Common myeloid progenitor, CD34-positive (primary cell): ENCODE measurements around the gene CCDC9B.

Experiments used
- CTCF ChIA-PET: fragments of 350-600 bp; sonication (Branson Sonifier 250); formaldehyde crosslinking; loops from one replicate; lab custom pipeline; 2021; ENCODE audit warnings: antibody characterized with exemption; lab: Charles Lee
- POLR2A ChIA-PET: fragments of 350-600 bp; sonication (Branson Sonifier 250); formaldehyde crosslinking; loops from one replicate; lab custom pipeline; 2021; ENCODE audit warnings: antibody characterized with exemption; lab: Charles Lee
- DNase-seq, 3 donors: peaks; one replicate each; pipeline versions ENCODE4 v3.0.0 to v3.0.0-alpha.2; 2013
- H3K27ac ChIP-seq, 2 experiments: 1 replicate in 1 of 2; 2 replicates in 1 of 2; pipeline ENCODE4 v1.7.0; 2013; ENCODE audit warnings: inconsistent platforms in 2 of 2, low read length in 2 of 2, mild to moderate bottlenecking in 2 of 2, low read depth in 1 of 2, moderate library complexity in 1 of 2; ENCODE audit not compliant: severe bottlenecking in 2 of 2, insufficient read depth in 1 of 2, poor library complexity in 1 of 2
- H3K27me3 ChIP-seq, 5 experiments: replicated peaks in 2 of 5; 1 replicate in 3 of 5; 2 replicates in 2 of 5; pipeline versions ENCODE4 v1.6.1 to v1.7.0; 2013; ENCODE audit warnings: low read length in 4 of 5, mild to moderate bottlenecking in 2 of 5, moderate library complexity in 2 of 5, inconsistent platforms in 1 of 5; ENCODE audit not compliant: insufficient read depth in 5 of 5, control insufficient read depth in 4 of 5
- H3K36me3 ChIP-seq, 4 experiments: 1 replicate in 2 of 4; 2 replicates in 2 of 4; pipeline versions ENCODE4 v1.6.1 to v1.7.0; 2013; ENCODE audit warnings: low read length in 3 of 4, control low read depth in 1 of 4, mild to moderate bottlenecking in 1 of 4; ENCODE audit not compliant: control insufficient read depth in 4 of 4, insufficient read depth in 4 of 4
- H3K4me1 ChIP-seq, 4 experiments: 1 replicate in 3 of 4; 2 replicates in 1 of 4; pipeline versions ENCODE4 v1.6.1 to v1.7.1; 2013; ENCODE audit warnings: low read length in 3 of 4, mild to moderate bottlenecking in 3 of 4, control low read depth in 1 of 4, inconsistent platforms in 1 of 4, moderate library complexity in 1 of 4; ENCODE audit not compliant: control insufficient read depth in 4 of 4, insufficient read depth in 4 of 4; ENCODE audit errors: control extremely low read depth in 1 of 4
- H3K4me3 ChIP-seq, 7 experiments: 1 replicate in 4 of 7; 2 replicates in 3 of 7; pipeline versions ENCODE4 v1.5.1 to v1.7.0; 2013; ENCODE audit warnings: mild to moderate bottlenecking in 7 of 7, low read length in 6 of 7, moderate library complexity in 6 of 7, inconsistent platforms in 2 of 7, low read depth in 2 of 7, control low read depth in 1 of 7; ENCODE audit not compliant: insufficient read depth in 4 of 7, control insufficient read depth in 1 of 7; ENCODE audit errors: extremely low read depth in 1 of 7
- H3K9me3 ChIP-seq, 5 experiments: 1 replicate in 4 of 5; 2 replicates in 1 of 5; pipeline versions ENCODE4 v1.6.1 to v1.7.1; 2013; ENCODE audit warnings: low read length in 4 of 5, mild to moderate bottlenecking in 2 of 5, inconsistent platforms in 1 of 5, low read depth in 1 of 5, moderate library complexity in 1 of 5; ENCODE audit not compliant: control insufficient read depth in 4 of 5, insufficient read depth in 2 of 5; ENCODE audit errors: control extremely low read depth in 1 of 5
- WGBS: methylation state at CpG from one replicate; pipeline ENCODE4 v1.1.5; 2013; ENCODE audit not compliant: insufficient coverage; 5-methylcytosine and 5-hydroxymethylcytosine counted together

Gene CCDC9B

DNA sequence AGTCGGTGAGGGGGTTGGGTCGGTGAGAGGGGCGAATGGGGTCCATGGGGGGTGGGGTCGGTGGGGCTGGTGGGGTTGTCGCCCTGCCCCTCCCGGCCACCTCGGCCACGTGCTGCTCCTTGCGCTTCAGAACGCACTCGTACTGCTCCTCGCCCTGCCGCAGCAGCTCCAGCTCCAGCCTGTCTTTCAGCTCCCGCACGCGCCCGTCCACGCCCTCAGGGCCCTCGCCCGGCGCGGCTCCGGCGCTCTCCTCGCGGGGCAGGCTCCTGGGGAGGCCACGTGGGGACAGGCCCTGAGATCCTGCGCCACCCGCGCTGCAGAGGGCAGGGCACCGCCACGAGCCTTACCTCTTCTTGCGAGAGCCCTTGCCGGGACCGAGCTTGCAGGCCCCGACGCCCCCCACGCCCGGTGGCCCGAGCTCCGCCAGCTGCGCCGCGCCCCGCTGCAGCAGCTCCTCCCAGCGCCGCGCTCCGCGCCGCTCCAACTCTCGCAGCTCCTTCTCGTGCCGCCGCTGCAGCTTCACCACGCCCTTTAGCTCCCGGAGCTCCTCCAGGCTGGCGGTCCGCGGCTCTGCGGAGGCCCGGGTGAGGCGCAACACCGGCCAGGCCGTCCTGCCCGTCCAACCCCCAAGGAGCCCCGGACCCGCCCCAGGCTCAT is 49.7 kb downstream of the CCDC9B start:
- Histone ChIP-seq H3K4me1 (peaks cover 0 to 18% (median 0%) of the 10 kb centered on the region in 4 experiments), H3K9me3 (no peaks in the 10 kb centered on the region), H3K27me3 (no peaks in the 10 kb centered on the region), H3K27ac (no peak overlapping the region), H3K4me3 (no peak overlapping the region), H3K36me3 (peaks cover 34 to 98% (median 75%) of the 10 kb centered on the region in 4 experiments)
- CTCF ChIA-PET = interaction anchor here (1.4 to 25.2 kb wide), 5 partner anchors 12 to 131 kb away, joined by 3 to 407 read pairs (median 21); partner anchors contain the start of genes INAFM2 and PLCB2
- WGBS = 98% methylated on average over 61 of the region's 68 CpGs
- no peak for DNase-seq
- POLR2A ChIA-PET = no interaction called here

DNA sequence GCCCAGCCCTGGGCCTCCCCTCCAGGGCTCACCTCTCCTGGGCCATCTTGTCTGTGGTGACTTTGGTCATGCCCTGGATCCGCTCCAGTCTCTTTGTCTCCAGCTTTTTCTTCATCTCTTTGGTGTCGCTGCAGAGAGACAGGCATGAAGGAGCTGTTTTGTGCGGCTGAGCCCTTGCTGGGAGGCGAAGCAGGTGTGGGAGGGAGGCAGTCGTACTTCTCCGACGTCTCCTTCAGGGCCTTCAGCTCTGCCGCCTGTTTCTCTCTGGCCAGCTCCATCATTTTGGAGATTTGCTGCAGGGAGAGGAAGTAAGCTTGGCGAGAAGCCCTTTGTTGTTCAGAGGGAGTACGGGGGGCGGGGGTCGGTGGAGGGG is 50.2 kb downstream of the CCDC9B start:
- H3K36me3 ChIP-seq = peaks cover 30 to 98% (median 72%) of the 10 kb centered on the region in 4 experiments
- no peaks in the 10 kb centered on the region for H3K27me3 ChIP-seq
- ChIA-PET POLR2A (no interaction called here), CTCF (interaction anchor here (1.4 to 25.2 kb wide), 4 partner anchors 11 to 77 kb away, joined by 3 to 407 read pairs (median 24); partner anchors contain the start of genes INAFM2 and PLCB2)
- no peak overlapping the region for H3K27ac ChIP-seq
- no peak for DNase-seq
- peaks cover 0 to 18% (median 0%) of the 10 kb centered on the region in 4 experiments for H3K4me1 ChIP-seq
- no peaks in the 10 kb centered on the region for H3K9me3 ChIP-seq
- H3K4me3 ChIP-seq = no peak overlapping the region
- WGBS = 93% methylated on average over 3 of the region's 12 CpGs

DNA sequence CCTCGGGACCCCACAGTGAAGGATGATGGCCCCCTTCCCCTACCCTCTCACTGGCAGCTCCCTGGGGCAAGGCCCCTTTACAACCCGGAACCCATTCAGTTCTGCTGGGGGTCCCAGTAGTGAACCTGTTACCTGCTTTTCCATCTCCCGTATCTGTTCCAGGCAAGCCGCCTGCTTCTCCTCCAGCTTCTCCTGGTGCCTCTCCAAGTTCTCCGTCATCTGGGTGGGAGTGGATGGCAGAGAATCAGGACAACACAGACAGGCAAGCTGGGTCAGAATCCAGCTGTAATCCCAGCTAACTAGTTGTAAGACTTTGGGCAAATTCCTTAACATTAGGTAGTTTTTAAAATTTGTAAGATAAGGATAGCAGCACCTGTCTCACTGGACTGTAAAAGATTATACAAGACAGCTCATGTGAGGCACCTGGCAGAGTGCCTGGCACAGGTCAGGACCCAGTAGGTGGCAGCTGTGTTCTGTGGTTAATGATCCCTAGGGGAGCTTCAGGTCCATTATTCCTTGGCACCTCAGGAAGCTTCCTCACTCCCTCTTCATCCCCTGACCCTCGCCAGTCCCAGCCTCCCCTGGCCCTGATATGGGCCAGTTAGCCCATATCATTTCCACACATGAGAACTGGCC is 51.5 kb downstream of the CCDC9B start:
- Histone ChIP-seq H3K27ac (no peak overlapping the region), H3K36me3 (peaks cover 23 to 85% (median 62%) of the 10 kb centered on the region in 4 experiments), H3K4me1 (peaks cover 0 to 20% (median 0%) of the 10 kb centered on the region in 4 experiments), H3K27me3 (no peaks in the 10 kb centered on the region), H3K4me3 (no peak overlapping the region), H3K9me3 (no peaks in the 10 kb centered on the region)
- ChIA-PET CTCF (interaction anchor here (0.8 to 25.2 kb wide), 7 partner anchors 10 to 185 kb away, joined by 3 to 407 read pairs (median 5); partner anchors contain the start of genes CCDC9B, INAFM2 and PLCB2), POLR2A (no interaction called here)
- no peak for DNase-seq
- WGBS = 95% methylated on average over 4 of the region's 6 CpGs

DNA sequence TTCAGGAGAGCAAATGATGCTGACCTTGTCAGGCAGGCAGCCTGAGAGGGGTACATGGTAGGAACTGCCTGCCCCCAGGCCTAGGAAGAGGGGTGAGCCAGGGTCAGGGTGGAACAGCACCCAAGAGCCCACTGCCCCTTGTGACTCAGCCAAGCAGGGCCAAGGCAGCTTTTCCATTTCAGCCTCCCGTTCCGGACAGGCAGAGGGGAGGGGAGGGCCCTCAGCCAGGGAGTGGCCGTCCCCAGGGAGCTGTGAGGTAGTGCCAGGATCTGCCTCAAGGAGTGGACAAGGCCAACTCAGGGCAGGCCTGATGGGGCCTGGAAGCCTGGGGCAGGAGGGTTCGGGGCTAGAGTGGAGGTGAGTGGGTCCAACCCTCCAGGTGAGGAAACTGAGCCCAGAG is 52.8 kb downstream of the CCDC9B start:
- peaks cover 0 to 13% (median 0%) of the 10 kb centered on the region in 5 experiments for H3K27me3 ChIP-seq
- 95% methylated on average over 4 of the region's 4 CpGs for WGBS
- POLR2A ChIA-PET = no interaction called here

DNA sequence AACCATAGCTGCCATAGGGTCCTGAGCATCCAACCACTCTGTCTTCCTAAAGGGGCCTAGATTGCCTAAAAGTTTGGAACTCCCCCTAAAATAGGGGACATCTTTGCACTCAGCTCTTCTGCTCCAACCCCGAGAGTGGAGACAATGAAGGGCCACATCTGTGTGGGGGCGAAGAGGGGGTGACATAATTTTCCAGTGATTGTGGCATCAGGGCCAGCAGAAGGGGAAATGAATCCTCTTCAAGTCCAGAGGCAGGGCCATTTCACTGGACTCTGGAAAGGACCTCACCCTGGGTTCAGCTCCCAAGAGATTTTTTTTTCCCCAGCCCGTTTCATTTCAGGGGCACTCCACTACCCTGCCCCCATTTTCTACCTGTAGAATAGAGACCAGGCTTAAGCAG is 53.2 kb downstream of the CCDC9B start:
- no peaks in the 10 kb centered on the region for H3K9me3 ChIP-seq
- no peak overlapping the region for H3K27ac ChIP-seq
- ChIA-PET CTCF (interaction anchor here (0.8 to 25.2 kb wide), 8 partner anchors 8 to 134 kb away, joined by 3 to 407 read pairs (median 4); partner anchors contain the start of genes CCDC9B, INAFM2 and PLCB2), POLR2A (no interaction called here)
- DNase-seq = no peak
- H3K36me3 ChIP-seq = peaks cover 15 to 68% (median 48%) of the 10 kb centered on the region in 4 experiments
- no peak overlapping the region for H3K4me3 ChIP-seq
- H3K4me1 ChIP-seq = peaks cover 0 to 22% (median 12%) of the 10 kb centered on the region in 4 experiments
- H3K27me3 ChIP-seq = peaks cover 0 to 18% (median 0%) of the 10 kb centered on the region in 5 experiments
- WGBS = 40% methylated on average over 1 of the region's 3 CpGs

More for the DNA sequence above, 52.8 kb downstream of the CCDC9B start:
- Histone ChIP-seq H3K4me1 (peaks cover 0 to 17% (median 8%) of the 10 kb centered on the region in 4 experiments), H3K36me3 (peaks cover 17 to 72% (median 53%) of the 10 kb centered on the region in 4 experiments), H3K27ac (no peak overlapping the region), H3K4me3 (no peak overlapping the region), H3K9me3 (no peaks in the 10 kb centered on the region)
- CTCF ChIA-PET = interaction anchor here (0.8 to 25.2 kb wide), 6 partner anchors 9 to 134 kb away, joined by 3 to 407 read pairs (median 4); partner anchors contain the start of genes CCDC9B, INAFM2 and PLCB2
- DNase-seq = no peak

DNA sequence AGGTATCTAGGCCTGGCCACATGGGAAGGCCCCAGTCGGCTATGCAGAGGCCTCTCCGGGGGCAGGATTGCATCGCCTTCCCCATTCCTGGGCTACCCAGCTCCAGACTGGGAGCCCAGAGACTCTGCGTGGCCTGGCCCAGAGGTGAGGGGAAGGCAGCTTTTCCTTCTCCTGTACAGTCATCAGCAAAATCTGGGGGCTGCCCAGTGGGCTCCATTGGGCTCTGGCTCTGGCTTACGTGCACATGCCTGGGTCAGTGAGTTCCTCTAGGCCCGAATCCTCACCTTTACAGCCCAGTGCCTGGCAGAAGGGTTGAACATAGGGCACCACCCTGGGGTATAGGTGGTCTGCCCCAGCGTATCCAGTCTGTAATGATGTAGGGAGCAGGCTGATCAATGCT is 53.9 kb downstream of the CCDC9B start:
- POLR2A ChIA-PET = no interaction called here
- Histone ChIP-seq H3K4me1 (peaks cover 0 to 29% (median 19%) of the 10 kb centered on the region in 4 experiments), H3K36me3 (peaks cover 11 to 61% (median 44%) of the 10 kb centered on the region in 4 experiments), H3K4me3 (no peak overlapping the region), H3K9me3 (no peaks in the 10 kb centered on the region), H3K27me3 (peaks cover 0 to 25% (median 0%) of the 10 kb centered on the region in 5 experiments), H3K27ac (no peak overlapping the region)
- 99% methylated on average over 6 of the region's 7 CpGs for WGBS
- no peak for DNase-seq
- CTCF ChIA-PET = interaction anchor here (0.9 to 25.2 kb wide), 5 partner anchors 13 to 66 kb away, joined by 3 to 407 read pairs (median 6); partner anchors contain the start of genes CCDC9B, INAFM2 and PLCB2
